ENCODE measurements around the gene BICD1.

BICD1 gene

GRCh38 chr12:32285489-32285888 is 178.8 kb downstream of the BICD1 start:
- no peak for DNase-seq

DNA sequence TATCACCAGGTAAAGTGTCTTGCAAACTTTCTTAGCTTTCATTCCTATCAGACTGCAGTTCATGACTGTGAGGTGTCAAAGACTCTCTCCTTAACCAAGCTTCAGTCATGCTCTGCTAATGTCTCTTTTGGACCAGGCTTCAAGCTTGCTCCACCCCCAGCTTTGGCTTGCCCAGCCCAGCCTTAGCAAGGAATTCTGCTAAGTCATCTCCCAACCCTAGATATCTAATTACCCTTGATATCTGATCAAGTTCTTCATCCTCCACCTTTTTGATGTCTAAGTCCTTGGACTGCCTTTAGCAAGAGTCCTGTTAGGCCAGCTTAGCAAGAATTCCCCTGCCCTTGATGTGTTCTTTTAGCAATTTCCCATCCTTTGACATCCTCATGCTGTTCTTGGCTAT is 183.8 kb downstream of the BICD1 start:
- no peak for DNase-seq

DNA sequence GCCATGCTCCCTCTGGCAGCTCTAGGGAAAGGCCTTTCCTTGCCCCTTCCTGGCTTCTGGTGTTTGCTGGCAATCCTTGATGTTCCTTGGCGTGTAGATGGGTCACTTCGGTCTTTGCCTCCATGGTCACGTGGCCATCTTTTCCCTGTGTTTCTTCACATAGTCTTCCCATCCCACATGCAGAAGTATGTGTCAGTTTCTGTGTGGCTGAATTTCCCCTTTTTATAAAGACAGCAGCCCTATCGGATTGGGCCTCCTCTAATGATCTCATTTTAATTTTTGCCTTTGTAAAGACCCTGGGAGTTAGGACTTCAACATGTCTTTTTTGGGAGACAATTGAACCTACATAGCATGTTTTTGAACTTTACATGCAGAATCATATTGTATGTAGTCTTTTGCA is 185.5 kb downstream of the BICD1 start:
- no peak for DNase-seq

- DNase-seq: no peak
Observed at GRCh38 chr12:32293808-32294419, 187.3 kb downstream of the BICD1 start.

DNA sequence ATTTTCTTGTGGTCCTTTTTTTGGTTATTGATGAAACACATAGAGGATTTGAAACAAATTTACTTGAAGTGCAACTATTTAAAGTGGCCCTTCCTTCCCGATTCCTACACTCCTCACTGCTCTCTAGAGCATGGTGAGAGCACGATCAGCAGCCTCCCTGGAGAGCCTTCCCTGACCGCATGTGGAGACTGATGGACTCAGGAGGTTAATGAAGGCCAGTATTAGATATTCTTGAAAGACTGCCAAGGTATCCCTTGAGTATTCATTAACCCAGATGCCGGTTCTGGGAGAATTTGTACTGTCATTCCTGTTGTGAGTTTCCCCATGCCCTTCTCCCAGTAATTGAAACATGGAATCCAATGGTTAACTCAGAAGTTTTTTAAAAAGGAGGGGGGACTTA is 189.9 kb downstream of the BICD1 start:
- peak; percentile 93 for DNase-seq

- no peak for DNase-seq
Observed at GRCh38 chr12:32298917-32299316, 192.3 kb downstream of the BICD1 start.

DNA sequence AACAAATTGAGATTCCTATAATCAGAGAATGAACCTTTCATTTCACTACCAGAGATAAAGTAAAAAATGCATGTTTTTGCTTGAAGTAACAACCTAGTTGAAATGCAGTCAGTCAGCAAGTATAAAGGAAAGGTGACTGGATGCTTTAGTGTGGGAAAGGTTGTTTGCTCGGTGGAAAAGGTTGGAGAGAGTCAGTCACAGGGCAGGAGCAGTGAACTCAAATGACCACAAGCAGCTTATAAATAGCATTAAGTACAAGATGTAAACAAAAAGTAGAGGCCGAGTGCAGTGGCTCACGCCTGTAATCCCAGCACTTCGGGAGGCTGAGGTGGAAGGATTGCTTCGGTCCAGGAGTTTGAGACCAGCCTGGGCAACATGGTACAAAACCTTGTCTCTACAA is 194.6 kb downstream of the BICD1 start:
- DNase-seq: no peak

- DNase-seq: no peak
Observed at GRCh38 chr12:32302218-32303173, 195.8 kb downstream of the BICD1 start.

DNA sequence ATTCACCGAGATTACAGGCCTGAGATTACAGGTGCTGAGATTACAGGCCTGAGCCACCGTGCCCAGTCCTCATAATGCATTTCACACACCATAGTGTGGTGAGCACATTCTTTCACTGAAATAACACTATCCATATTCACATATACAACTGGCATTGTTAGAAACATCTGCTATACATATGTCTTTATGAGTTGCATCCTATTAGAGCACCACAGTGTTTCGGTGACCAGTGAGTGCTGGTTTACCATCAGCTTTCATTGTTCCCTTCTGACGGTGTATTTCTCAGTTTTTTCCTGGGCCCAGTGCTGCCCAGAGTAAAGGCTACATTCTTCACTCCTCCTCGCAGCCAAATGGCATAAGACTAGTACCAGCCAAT is 196.5 kb downstream of the BICD1 start:
- DNase-seq: no peak

DNA sequence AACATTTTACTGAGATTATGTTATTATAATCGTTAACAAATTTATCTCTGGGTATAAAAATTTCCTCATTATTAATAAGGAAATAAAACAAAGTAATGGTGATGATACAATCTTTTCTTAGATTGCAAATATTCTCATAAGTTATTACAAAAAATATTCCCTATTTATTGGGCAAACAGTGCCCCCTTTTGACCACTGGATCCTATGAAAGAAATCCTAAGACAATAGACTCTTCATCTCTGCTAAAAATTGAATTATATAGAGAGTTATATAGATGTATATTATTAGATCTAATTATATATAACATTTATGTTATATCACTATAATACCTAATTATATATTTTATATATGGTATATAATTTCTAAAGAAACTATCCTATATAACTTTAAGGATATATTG is 198.5 kb downstream of the BICD1 start:
- peak; percentile 8 for DNase-seq

DNA sequence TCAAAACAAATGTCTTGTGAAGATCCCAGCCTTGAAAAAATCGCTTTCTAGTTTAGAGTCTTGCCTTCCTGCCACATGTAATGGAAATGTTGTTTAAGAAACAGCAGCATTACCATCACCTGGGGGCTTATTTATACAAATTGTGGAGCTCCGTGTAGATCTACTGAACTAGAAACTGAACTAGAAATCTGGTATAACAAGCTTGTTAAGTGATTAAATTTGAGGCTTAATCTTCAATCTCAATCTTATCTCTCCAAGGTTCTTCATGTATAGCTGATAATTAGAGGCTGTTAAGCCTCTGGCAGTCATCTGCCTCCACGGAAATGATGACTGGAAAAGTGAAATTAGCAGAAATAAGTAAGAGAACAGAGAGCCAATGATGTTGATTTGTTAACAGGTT is 200.7 kb downstream of the BICD1 start:
- no peak for DNase-seq

DNA sequence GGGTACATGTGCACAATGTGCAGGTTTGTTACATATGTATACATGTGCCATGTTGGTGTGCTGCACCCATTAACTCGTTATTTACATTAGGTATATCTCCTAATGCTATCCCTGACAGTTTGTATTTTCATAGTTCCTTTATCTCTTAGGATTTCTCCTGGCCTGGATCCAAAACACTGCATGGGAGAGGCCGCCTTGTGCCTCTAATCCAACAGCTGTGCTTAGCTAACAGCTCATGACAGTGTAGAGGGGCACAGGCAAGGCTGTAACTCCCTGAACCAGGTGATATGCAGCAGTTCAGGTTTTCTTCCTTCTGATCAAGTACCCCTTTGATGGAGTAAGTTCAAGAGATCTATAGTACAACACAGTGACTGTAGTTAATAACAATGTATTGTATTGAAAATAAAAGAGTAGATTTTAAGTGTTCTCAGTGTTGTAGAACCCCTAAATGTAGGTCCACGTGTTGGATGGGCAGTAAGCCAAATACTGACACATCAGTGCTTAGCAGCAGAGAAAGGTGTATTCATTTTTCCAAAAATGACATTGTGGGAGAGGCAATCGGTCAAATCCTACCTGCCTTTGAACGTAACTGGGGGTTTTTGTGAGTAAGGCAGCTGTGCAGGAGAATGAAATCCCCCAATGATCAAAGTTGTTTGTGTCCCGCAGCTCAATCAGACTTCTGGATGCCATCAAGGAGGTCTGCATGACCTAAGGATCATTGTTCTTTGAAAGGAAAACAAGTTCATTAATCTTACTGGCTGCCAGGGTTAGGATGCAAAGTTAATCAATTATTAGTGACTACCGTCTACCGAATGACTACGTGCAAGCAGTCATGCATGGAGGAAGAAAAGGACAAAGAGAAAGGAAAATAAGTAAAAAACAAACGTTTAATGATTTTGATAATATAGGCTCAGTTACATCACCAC is 203.4 kb downstream of the BICD1 start:
- peak; percentile 80 for DNase-seq

DNA sequence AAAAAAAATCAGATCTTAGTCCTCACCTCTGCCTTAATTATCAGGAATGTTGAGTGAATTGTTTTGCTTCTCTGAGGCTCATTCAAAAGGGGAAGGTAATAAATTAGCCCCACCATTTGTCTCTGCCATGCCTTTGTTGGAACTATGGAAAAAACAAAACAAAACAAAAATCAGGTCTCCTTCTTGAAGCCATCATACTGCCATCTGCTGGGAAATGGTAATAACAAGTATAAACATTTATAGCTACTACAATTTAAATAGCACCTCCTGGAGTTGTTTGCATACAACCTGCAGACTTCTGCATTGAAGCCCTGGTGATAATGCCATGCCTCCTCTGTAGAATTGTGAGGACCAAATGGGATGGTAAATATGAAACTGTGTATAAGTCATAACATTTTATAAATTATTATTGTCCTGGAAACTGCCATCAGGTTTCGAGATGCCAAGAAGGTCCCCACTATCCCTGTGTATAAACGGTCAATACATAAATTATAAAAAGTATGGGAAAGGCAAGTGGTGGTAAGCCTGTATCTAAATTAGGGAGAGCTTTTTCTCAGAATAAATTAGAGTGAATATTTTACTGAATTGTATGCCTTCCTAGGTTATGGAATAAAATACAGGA is 205.5 kb downstream of the BICD1 start:
- peak; percentile 60 for DNase-seq

DNA sequence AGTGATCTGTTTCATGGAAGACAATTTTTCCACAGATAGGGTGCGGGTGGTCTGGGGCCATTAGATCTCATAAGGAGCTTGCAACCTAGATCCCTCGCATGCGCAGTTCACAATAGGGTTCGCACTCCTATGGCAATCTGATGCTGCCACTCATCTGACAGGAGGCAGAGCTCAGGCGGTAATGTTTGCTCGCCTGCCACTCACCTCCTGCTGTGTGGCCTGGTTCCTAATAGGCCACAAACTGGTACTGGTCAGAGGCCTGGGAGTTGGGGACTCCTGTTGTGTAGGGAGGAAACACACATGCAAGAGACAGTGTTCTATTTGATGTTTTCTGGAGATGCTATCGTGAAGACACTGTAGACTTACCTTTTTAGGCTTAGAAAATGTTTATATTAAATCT is 215.7 kb downstream of the BICD1 start:
- DNase-seq: no peak

DNA sequence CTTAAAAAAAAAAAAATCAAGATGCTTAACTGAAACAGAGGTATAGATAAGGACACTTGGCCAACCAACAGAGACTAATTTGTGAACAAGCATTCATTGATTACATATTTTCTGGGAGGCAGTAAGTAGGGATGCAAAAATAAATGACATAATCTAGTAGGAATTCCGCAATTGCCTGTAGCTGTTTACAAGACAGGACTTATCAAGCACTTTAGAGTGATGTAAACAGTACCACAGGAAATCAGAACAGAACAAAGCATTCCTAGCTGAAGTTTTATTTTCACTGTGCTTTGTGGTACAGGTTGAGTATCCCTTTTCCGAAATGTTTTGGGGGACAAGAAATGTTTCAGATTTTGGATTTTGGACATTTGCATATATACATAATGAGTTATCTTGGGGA is 224.5 kb downstream of the BICD1 start:
- no peak for DNase-seq

GRCh38 chr12:32332446-32332845 is 225.8 kb downstream of the BICD1 start:
- DNase-seq: peak; percentile 48

- DNase-seq: no peak
Observed at GRCh38 chr12:32334371-32334777, 227.7 kb downstream of the BICD1 start.

GRCh38 chr12:32336261-32336660 is 229.6 kb downstream of the BICD1 start:
- no peak for DNase-seq

- no peak for DNase-seq
Observed at GRCh38 chr12:32343496-32343895, 236.8 kb downstream of the BICD1 start.

DNA sequence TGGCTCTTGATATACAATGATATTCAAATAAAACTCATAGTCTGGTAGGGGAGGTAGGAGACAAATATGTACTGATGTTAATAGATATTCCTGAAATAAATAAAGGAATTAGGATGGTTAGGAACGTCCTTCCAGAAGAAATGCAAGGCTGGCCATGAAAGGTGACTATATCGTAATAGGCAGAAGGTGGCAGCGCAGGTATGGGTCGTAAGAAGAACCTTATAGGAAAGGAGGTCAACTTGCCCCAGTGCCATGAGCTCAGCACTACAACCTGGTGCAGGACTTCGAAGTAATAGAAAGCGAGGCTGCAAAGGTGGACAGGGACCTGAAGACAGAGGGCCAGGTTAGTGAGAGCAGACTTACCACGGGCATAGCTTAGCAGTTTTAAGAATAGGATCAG is 237.4 kb downstream of the BICD1 start:
- no peak for DNase-seq

DNA sequence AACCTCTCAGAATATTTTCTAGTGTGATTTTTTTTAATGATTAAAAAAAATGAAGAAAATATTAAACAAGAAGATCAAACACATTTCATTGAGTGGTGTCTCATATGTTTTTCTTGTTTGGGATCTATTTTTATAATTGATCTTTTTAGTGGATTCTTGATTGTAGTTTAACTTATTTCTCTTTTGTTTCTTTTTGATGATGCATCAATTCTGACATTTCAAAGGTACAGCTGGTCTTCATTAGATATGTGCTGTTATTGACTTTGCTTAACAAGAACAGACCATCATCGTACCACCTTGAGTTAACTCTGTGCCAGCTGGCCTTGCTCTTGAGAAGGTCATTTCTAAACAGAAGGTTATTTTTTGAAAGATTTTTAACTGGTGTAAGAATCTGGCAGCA is 246.9 kb downstream of the BICD1 start:
- DNase-seq: no peak

GRCh38 chr12:32357601-32358249 is 251.1 kb downstream of the BICD1 start:
- DNase-seq: no peak

Measured in kidney glomerular epithelial cell (primary cell).